IMR-90 (cell line): ENCODE data around the gene EFEMP2.

Experiments
- BHLHE40 ChIP-seq: fragments of 150-350 bp; IDR thresholded peaks from 2 replicates; pipeline ENCODE4 v1.6.1; 2016; ENCODE audit warnings: mild to moderate bottlenecking, low read depth, low read length
- CEBPB ChIP-seq: IDR thresholded peaks from 2 replicates; pipeline ENCODE4 v1.6.1; 2012; ENCODE audit warnings: low read depth, low read length, improper control_type of control experiment
- CHD1 ChIP-seq: IDR thresholded peaks from 2 replicates; pipeline ENCODE4 v1.6.1; 2012; ENCODE audit warnings: low read depth, low read length, improper control_type of control experiment
- CTCF ChIP-seq: conservative IDR thresholded peaks from 2 replicates; pipeline ENCODE4 v1.5.1; 2012; ENCODE audit warnings: mild to moderate bottlenecking, low read depth, low read length, improper control_type of control experiment
- FOS ChIP-seq: fragments of 150-350 bp; IDR thresholded peaks from 2 replicates; pipeline ENCODE4 v1.6.1; 2016; ENCODE audit warnings: low read depth, low read length
- MAZ ChIP-seq: IDR thresholded peaks from 2 replicates; pipeline ENCODE4 v1.6.1; 2012; ENCODE audit warnings: low read depth, mild to moderate bottlenecking, low read length, improper control_type of control experiment, moderate library complexity, borderline replicate concordance
- NFE2L2 ChIP-seq: fragments of 150-350 bp; IDR thresholded peaks from 2 replicates; pipeline ENCODE4 v1.6.1; 2016; ENCODE audit warnings: low read depth, mild to moderate bottlenecking, low read length
- POLR2A ChIP-seq: IDR thresholded peaks from 2 replicates; pipeline ENCODE4 v1.6.1; 2012; ENCODE audit warnings: mild to moderate bottlenecking, low read depth, low read length
- RAD21 ChIP-seq: IDR thresholded peaks from 2 replicates; pipeline ENCODE4 v1.6.1; 2012; ENCODE audit warnings: low read length, improper control_type of control experiment
- SMC3 ChIP-seq: fragments of 150-350 bp; IDR thresholded peaks from 2 replicates; pipeline ENCODE4 v1.6.1; 2016; ENCODE audit warnings: low read depth, mild to moderate bottlenecking, antibody characterized with exemption, low read length, moderate library complexity
- TF ChIP-seq, protein P1 (sequence below): fragments of 150-350 bp; IDR thresholded peaks from 2 replicates; pipeline ENCODE4 v1.6.1; 2017; ENCODE audit warnings: mild to moderate bottlenecking, antibody characterized with exemption, low read length, low read depth

DNA sequence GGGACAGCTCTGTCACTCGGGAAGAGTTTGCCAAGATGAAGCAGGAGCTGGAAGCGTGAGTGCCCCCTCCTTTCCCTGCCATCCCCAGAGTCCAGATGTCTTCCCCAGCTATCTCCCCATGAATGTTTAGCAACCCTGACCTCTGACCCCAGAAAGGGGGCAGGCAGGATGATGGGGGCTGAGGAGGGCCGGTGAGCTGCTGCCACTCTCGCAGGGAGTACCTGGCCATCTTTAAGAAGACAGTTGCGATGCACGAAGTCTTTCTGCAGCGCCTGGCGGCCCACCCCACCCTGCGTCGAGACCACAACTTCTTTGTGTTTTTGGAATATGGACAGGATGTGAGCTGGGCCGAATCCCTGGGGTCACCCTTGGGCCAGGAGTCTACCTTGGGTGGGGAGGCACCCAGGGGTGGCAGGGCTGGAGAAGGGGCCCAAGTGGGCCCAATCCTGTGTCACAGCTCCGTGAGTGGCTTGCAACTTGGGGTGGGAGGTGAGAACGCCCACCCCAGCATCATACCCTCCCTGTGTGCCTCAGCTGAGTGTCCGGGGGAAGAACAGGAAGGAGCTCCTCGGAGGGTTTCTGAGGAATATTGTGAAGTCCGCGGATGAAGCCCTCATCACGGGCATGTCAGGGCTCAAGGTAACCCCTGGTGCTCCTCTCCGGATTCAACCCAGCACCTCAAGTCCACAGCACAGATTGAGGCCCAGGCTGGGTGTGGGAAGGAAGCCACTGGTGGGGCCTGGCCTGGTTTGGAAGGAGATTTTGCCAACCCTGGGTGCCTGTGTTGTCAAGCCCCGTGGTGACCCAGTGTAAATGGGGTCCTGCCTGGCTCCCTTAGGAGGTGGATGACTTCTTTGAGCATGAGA is 22.1 kb downstream of the EFEMP2 start:
- TF ChIP-seq CTCF, result no peak
- no peak for TF ChIP-seq FOS
- TF ChIP-seq MAZ, result no peak
- TF ChIP-seq, protein P1, sequence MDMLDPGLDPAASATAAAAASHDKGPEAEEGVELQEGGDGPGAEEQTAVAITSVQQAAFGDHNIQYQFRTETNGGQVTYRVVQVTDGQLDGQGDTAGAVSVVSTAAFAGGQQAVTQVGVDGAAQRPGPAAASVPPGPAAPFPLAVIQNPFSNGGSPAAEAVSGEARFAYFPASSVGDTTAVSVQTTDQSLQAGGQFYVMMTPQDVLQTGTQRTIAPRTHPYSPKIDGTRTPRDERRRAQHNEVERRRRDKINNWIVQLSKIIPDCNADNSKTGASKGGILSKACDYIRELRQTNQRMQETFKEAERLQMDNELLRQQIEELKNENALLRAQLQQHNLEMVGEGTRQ, result no peak
- TF ChIP-seq CHD1, result no peak
- TF ChIP-seq POLR2A, result no peak
- no peak for TF ChIP-seq BHLHE40
- no peak for TF ChIP-seq SMC3
- TF ChIP-seq RAD21, result no peak
- no peak for TF ChIP-seq CEBPB
- TF ChIP-seq NFE2L2, result no peak
